ENCODE results near the gene SLC5A1.

- no peak for TF ChIP-seq CTCF (IDR thresholded peaks at IDR 0.05; ENCODE audit: poor library complexity, severe bottlenecking)
- TF ChIP-seq RAD21 (conservative IDR thresholded peaks at IDR 0.05), result no peak
- no peak for TF ChIP-seq EZH2 (IDR thresholded peaks at IDR 0.05; ENCODE audit: borderline replicate concordance, insufficient read depth, low read length, poor library complexity, severe bottlenecking)
- TF ChIP-seq SMC3 (conservative IDR thresholded peaks at IDR 0.05; ENCODE audit: poor library complexity), result no peak
- TF ChIP-seq POLR2AphosphoS5 (IDR thresholded peaks at IDR 0.05), result no peak
- no peak for TF ChIP-seq MXI1 (conservative IDR thresholded peaks at IDR 0.05; ENCODE audit: poor library complexity, severe bottlenecking)
- no peak for TF ChIP-seq EP300 (conservative IDR thresholded peaks at IDR 0.05; ENCODE audit: poor library complexity, severe bottlenecking)
- no peak for TF ChIP-seq REST (IDR thresholded peaks at IDR 0.05; ENCODE audit: borderline replicate concordance)
Measured at GRCh38 chr22:31998784-31999385, 44.2 kb upstream of the SLC5A1 start.

All from neural cell (in vitro differentiated cells).